ENCODE results near the gene BCL11A.

Gene BCL11A

DNA sequence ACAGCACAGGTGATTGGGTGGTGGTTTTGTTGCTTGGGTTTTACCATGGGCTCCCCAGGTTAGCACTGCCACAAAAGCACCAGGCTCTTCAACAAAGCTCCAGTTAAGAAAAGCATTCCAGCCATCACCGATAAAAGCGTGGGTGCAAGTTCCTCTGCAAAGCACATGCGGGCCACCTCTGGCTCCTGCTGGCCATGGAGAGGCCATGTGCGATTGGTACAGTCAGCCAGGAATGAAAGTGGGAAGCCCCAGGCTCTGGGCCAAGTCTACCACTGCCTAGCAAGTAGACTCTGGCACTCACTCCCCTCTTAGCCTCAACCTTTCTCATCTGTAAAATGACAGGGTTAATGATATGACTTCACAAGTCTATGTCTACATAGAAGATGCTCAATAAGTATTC is 36.0 kb downstream of the BCL11A start:
- no peak for TF ChIP-seq ZFX (IDR thresholded peaks at IDR 0.05)
- TF ChIP-seq, protein P1, sequence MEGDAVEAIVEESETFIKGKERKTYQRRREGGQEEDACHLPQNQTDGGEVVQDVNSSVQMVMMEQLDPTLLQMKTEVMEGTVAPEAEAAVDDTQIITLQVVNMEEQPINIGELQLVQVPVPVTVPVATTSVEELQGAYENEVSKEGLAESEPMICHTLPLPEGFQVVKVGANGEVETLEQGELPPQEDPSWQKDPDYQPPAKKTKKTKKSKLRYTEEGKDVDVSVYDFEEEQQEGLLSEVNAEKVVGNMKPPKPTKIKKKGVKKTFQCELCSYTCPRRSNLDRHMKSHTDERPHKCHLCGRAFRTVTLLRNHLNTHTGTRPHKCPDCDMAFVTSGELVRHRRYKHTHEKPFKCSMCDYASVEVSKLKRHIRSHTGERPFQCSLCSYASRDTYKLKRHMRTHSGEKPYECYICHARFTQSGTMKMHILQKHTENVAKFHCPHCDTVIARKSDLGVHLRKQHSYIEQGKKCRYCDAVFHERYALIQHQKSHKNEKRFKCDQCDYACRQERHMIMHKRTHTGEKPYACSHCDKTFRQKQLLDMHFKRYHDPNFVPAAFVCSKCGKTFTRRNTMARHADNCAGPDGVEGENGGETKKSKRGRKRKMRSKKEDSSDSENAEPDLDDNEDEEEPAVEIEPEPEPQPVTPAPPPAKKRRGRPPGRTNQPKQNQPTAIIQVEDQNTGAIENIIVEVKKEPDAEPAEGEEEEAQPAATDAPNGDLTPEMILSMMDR (conservative IDR thresholded peaks at IDR 0.05), result no peak
- no peak overlapping the region for H3K27ac ChIP-seq

DNA sequence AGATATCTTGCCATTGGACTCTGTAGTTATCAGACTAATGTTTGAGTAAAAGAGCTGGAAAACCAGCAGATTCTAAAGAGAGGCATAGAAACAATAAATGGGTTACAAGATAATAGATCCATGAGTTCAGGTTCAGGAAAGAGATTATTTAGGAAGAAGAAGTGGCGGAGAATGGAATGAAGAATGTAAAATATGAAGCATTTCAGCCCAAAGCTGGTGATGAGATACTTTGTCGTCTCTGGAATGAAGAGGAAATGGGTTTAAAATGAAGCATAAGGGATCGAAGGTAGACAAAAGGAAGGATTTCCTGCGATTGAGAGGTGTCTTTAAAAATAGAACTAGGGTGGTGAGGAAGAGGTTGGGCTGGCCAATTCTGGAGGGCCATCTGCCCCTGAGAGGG is 36.6 kb downstream of the BCL11A start:
- H3K27ac ChIP-seq, result no peak overlapping the region
- no peak for TF ChIP-seq ZFX (IDR thresholded peaks at IDR 0.05)
- TF ChIP-seq, protein P1 (conservative IDR thresholded peaks at IDR 0.05), result no peak

DNA sequence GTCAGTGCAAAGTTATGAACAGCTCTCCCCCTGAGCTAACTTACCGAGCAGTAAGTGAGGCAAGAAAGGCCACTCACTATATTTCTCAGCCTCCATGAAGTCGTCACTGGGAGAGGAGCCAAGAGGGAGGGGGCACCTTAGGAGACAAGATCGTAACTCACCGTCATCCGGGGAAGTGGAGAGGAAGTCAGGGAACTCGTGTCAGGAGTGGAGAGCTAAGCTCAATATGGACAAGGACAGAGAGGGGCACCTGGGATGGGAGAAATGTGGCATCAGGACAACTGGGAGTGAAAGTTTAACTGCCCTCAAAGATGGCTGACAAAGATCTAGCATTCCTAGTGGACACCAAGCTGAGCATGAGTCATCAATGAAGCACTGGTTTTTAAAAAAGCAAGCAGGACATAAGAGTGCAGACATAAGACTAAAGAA is 37.1 kb downstream of the BCL11A start:
- TF ChIP-seq, protein P1 (conservative IDR thresholded peaks at IDR 0.05), result no peak
- no peak for TF ChIP-seq ZFX (IDR thresholded peaks at IDR 0.05)
- H3K27ac ChIP-seq, result no peak overlapping the region

DNA sequence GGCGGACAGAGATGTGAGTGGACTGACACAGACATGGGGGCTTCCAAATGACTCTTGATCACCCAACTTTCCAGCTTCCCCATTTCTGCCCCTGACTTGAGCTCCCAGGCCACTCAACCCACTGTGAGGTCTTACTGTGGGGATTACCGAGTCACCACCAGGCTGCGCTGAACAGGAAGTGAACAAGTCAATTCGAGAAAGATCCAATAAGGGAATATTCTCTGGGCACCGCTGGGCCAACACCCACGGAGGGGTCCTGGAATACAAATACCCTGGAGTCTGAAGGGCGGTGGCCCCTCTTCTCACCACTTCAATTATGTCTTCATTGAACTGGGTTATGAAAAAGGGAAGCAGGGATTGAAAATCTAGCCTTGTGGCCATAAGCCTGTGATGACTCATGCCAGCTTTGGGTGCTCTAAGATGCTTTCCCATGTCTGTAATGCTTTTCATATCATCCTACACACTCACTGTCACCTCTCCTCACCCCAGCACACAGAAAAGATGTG is 37.7 kb downstream of the BCL11A start:
- H3K27ac ChIP-seq, result no peak overlapping the region
- TF ChIP-seq, protein P1 (conservative IDR thresholded peaks at IDR 0.05), result no peak
- TF ChIP-seq ZFX (IDR thresholded peaks at IDR 0.05), result no peak

DNA sequence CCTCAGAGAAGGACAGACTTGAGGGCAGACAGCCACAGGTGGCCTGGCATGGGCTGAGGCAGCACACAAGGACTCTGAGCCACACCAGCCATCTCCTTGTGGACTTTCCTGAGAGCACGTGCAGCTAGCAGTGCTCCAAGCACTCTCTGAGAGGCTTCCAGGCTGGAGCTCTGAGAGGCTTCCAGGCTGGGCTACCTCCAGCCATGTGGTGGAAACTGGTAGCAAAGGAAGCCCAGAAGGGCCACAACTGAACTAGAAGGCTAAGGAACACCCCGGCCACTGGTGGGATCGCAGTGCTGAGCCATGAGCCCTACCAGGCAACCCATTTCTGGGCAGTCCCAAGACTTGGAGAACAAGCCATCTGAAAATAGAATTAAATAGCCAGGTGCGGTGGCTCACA is 39.5 kb downstream of the BCL11A start:
- TF ChIP-seq ZFX (IDR thresholded peaks at IDR 0.05), result no peak
- TF ChIP-seq, protein P1 (conservative IDR thresholded peaks at IDR 0.05), result no peak
- H3K27ac ChIP-seq, result no peak overlapping the region

DNA sequence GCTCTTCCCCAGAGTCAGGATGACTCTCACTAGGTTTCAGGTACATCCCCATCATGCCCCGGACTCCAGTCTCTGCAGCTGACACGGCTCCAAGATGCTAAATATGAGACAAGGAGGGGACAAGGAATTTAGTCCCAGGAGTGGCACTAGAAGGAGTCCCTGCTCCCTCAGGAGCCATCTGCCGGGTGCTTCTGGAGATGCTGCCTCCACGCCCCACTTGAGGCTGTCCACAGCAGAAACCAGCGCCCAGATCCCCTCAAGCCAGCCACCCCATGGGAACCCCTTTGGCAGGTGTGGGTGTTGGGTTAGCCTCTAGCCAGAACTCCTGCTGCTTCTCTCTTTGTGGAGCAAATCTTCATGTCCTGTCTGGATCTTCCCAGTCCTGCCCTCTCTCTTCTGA is 40.3 kb downstream of the BCL11A start:
- no peak for TF ChIP-seq ZFX (IDR thresholded peaks at IDR 0.05)
- TF ChIP-seq, protein P1 (conservative IDR thresholded peaks at IDR 0.05), result no peak
- no peak overlapping the region for H3K27ac ChIP-seq

DNA sequence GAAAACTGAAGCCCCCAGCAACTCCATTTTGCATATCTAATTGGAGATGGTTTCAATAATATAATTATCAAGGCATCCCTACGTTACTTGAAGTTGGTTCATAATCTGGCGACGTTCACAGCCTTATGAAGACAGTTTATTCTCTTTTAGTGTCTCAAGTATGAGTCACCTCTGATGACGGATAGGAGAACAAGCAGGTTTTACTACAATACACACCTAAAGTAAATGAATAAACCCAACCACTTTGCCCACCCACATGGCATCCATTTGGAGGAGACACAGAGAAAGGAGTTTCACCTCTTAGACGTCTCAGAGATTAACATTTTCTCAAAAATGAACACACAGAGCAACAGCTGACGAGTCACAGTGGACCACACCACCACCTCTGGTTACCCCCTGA is 40.8 kb downstream of the BCL11A start:
- TF ChIP-seq, protein P1 (conservative IDR thresholded peaks at IDR 0.05), result no peak
- TF ChIP-seq ZFX (IDR thresholded peaks at IDR 0.05), result no peak
- H3K27ac ChIP-seq, result no peak overlapping the region

Measured in C4-2B (cell line).